ENCODE data around the gene CCDC80.

Gene CCDC80

GRCh38 chr3:112633757-112634156 is 7.2 kb downstream of the CCDC80 start:
- no peak for DNase-seq (ENCODE audit: extremely low read depth in 1 of 2, low read depth in 1 of 2)

- no peak for DNase-seq (ENCODE audit: extremely low read depth in 1 of 2, low read depth in 1 of 2)
These were observed 7.8 kb downstream of the CCDC80 start for GRCh38 chr3:112633191-112633590.

- DNase-seq (ENCODE audit: extremely low read depth in 1 of 2, low read depth in 1 of 2): no peak
These were observed 8.3 kb downstream of the CCDC80 start for GRCh38 chr3:112632596-112632995.

- no peak for DNase-seq (ENCODE audit: extremely low read depth in 1 of 2, low read depth in 1 of 2)
These were observed 9.7 kb downstream of the CCDC80 start for GRCh38 chr3:112631257-112631656.

GRCh38 chr3:112629425-112629824 is 11.5 kb downstream of the CCDC80 start:
- no peak for DNase-seq (ENCODE audit: extremely low read depth in 1 of 2, low read depth in 1 of 2)

GRCh38 chr3:112627919-112628466 is 12.9 kb downstream of the CCDC80 start:
- DNase-seq (ENCODE audit: extremely low read depth in 1 of 2, low read depth in 1 of 2): no peak

GRCh38 chr3:112627419-112627818 is 13.5 kb downstream of the CCDC80 start:
- DNase-seq (ENCODE audit: extremely low read depth in 1 of 2, low read depth in 1 of 2): no peak

- no peak for DNase-seq (ENCODE audit: extremely low read depth in 1 of 2, low read depth in 1 of 2)
These were observed 17.2 kb downstream of the CCDC80 start for GRCh38 chr3:112623717-112624116.

- DNase-seq (ENCODE audit: extremely low read depth in 1 of 2, low read depth in 1 of 2): no peak
These were observed 17.7 kb downstream of the CCDC80 start for GRCh38 chr3:112623213-112623612.

GRCh38 chr3:112619295-112619694 is 21.6 kb downstream of the CCDC80 start:
- no peak for DNase-seq (ENCODE audit: extremely low read depth in 1 of 2, low read depth in 1 of 2)

- no peak for DNase-seq (ENCODE audit: extremely low read depth in 1 of 2, low read depth in 1 of 2)
These were observed 23.7 kb downstream of the CCDC80 start for GRCh38 chr3:112617285-112617684.

GRCh38 chr3:112615989-112616731 is 24.8 kb downstream of the CCDC80 start:
- no peak for DNase-seq (ENCODE audit: extremely low read depth in 1 of 2, low read depth in 1 of 2)

- no peak for DNase-seq (ENCODE audit: extremely low read depth in 1 of 2, low read depth in 1 of 2)
These were observed 29.0 kb downstream of the CCDC80 start for GRCh38 chr3:112611752-112612515.

- DNase-seq (ENCODE audit: extremely low read depth in 1 of 2, low read depth in 1 of 2): no peak
These were observed 30.8 kb downstream of the CCDC80 start for GRCh38 chr3:112610121-112610520.

- DNase-seq (ENCODE audit: extremely low read depth in 1 of 2, low read depth in 1 of 2): no peak
These were observed 33.1 kb downstream of the CCDC80 start for GRCh38 chr3:112607863-112608262.

GRCh38 chr3:112606098-112606497 is 34.8 kb downstream of the CCDC80 start:
- DNase-seq (ENCODE audit: extremely low read depth in 1 of 2, low read depth in 1 of 2): no peak

- DNase-seq (ENCODE audit: extremely low read depth in 1 of 2, low read depth in 1 of 2): no peak
These were observed 35.7 kb downstream of the CCDC80 start for GRCh38 chr3:112605285-112605684.

- no peak for DNase-seq (ENCODE audit: extremely low read depth in 1 of 2, low read depth in 1 of 2)
These were observed 36.4 kb downstream of the CCDC80 start for GRCh38 chr3:112604536-112604935.

- no peak for DNase-seq (ENCODE audit: extremely low read depth in 1 of 2, low read depth in 1 of 2)
These were observed 38.6 kb downstream of the CCDC80 start for GRCh38 chr3:112602217-112602838.

- DNase-seq (ENCODE audit: extremely low read depth in 1 of 2, low read depth in 1 of 2): no peak
These were observed 42.2 kb downstream of the CCDC80 start for GRCh38 chr3:112598731-112599130.

GRCh38 chr3:112597945-112598344 is 43.0 kb downstream of the CCDC80 start:
- no peak for DNase-seq (ENCODE audit: extremely low read depth in 1 of 2, low read depth in 1 of 2)

GRCh38 chr3:112594856-112595255 is 46.1 kb downstream of the CCDC80 start:
- no peak for DNase-seq (ENCODE audit: extremely low read depth in 1 of 2, low read depth in 1 of 2)

All from stimulated activated CD8-positive, alpha-beta memory T cell treated with anti-CD3 and anti-CD28 coated beads, Interleukin-7, amount 100 ng/mL, for 48 hours (primary cell).